Measurements from ENCODE around the gene KHDC1L.
"Not testable (repeated sequence)": the region's sequence is repeated elsewhere in the genome, so short reads cannot be mapped to it uniquely, and the experiment has no call there.

Gene KHDC1L

GRCh38 chr6:73225396-73225795, at the start of gene KHDC1L:
Gene KHDC1L (minus strand): TSS chr6:73225496. CDS start chr6:73225408, 88 bp downstream.
- DNase-seq (ENCODE audit: low read depth in 2 of 2) = no peak

- DNase-seq (ENCODE audit: low read depth in 2 of 2) = not testable (repeated sequence)
Observed at GRCh38 chr6:73269296-73269695, 44.0 kb upstream of the KHDC1L start.

- DNase-seq (ENCODE audit: low read depth in 2 of 2) = not testable (repeated sequence)
Observed at GRCh38 chr6:73268896-73269295, 43.6 kb upstream of the KHDC1L start.

- DNase-seq (ENCODE audit: low read depth in 2 of 2) = no peak
Observed at GRCh38 chr6:73264446-73264845, 39.1 kb upstream of the KHDC1L start.

GRCh38 chr6:73263570-73263909, 38.2 kb upstream of the KHDC1L start:
- DNase-seq (ENCODE audit: low read depth in 2 of 2) = no peak

GRCh38 chr6:73262671-73263569, 37.6 kb upstream of the KHDC1L start, which contains the start of gene KHDC1:
Gene KHDC1 (minus strand): TSS chr6:73263196. CDS start chr6:73242517, 20,679 bp downstream.
- DNase-seq (ENCODE audit: low read depth in 2 of 2) = peak; percentile 24 to 46

GRCh38 chr6:73258721-73259120, 33.4 kb upstream of the KHDC1L start:
- no peak for DNase-seq (ENCODE audit: low read depth in 2 of 2)

- not testable (repeated sequence) for DNase-seq (ENCODE audit: low read depth in 2 of 2)
Observed at GRCh38 chr6:73254323-73254722, 29.0 kb upstream of the KHDC1L start.

GRCh38 chr6:73252703-73253102, 27.4 kb upstream of the KHDC1L start:
- DNase-seq (ENCODE audit: low read depth in 2 of 2) = no peak

GRCh38 chr6:73250016-73250415, 24.7 kb upstream of the KHDC1L start:
- no peak for DNase-seq (ENCODE audit: low read depth in 2 of 2)

- no peak for DNase-seq (ENCODE audit: low read depth in 2 of 2)
Observed at GRCh38 chr6:73248192-73248903, 23.1 kb upstream of the KHDC1L start.

- no peak for DNase-seq (ENCODE audit: low read depth in 2 of 2)
Observed at GRCh38 chr6:73242001-73242400, 16.7 kb upstream of the KHDC1L start.

- no peak for DNase-seq (ENCODE audit: low read depth in 2 of 2)
Observed at GRCh38 chr6:73240730-73241129, 15.4 kb upstream of the KHDC1L start.

GRCh38 chr6:73236144-73236750, 11.0 kb upstream of the KHDC1L start:
- DNase-seq (ENCODE audit: low read depth in 2 of 2) = no peak

- no peak for DNase-seq (ENCODE audit: low read depth in 2 of 2)
Observed at GRCh38 chr6:73234733-73235132, 9.4 kb upstream of the KHDC1L start.

GRCh38 chr6:73233971-73234370, 8.7 kb upstream of the KHDC1L start:
- not testable (repeated sequence) for DNase-seq (ENCODE audit: low read depth in 2 of 2)

GRCh38 chr6:73233048-73233447, 7.8 kb upstream of the KHDC1L start:
- DNase-seq (ENCODE audit: low read depth in 2 of 2) = no peak

GRCh38 chr6:73231986-73232391, 6.7 kb upstream of the KHDC1L start:
- DNase-seq (ENCODE audit: low read depth in 2 of 2) = no peak

GRCh38 chr6:73227606-73228255, 2.4 kb upstream of the KHDC1L start:
- DNase-seq (ENCODE audit: low read depth in 2 of 2) = no peak

- no peak for DNase-seq (ENCODE audit: low read depth in 2 of 2)
Observed at GRCh38 chr6:73216859-73217258, 8.4 kb downstream of the KHDC1L start.

GRCh38 chr6:73209117-73209516, 16.2 kb downstream of the KHDC1L start:
- DNase-seq (ENCODE audit: low read depth in 2 of 2) = no peak

Data from stimulated activated CD4-positive, alpha-beta T cell treated with anti-CD3 and anti-CD28 coated beads, Interleukin-15, amount 100 ng/mL, for 48 hours (primary cell).